NB4 (cell line): ENCODE data around the gene FHIT.

Experiments
- CTCF ChIP-seq: IDR thresholded peaks from one replicate; pipeline ENCODE4 v1.5.1; 2012; ENCODE audit warnings: low read depth, low read length
- MAX ChIP-seq: IDR thresholded peaks from 2 replicates; pipeline ENCODE4 v1.6.1; 2011; ENCODE audit warnings: low read depth, low read length

GRCh38 chr3:59824876-59825275 lies 1426.4 kb downstream of the FHIT start:
- TF ChIP-seq CTCF (no peak), MAX (no peak)
